ENCODE results near the gene ZFP3.

DNA sequence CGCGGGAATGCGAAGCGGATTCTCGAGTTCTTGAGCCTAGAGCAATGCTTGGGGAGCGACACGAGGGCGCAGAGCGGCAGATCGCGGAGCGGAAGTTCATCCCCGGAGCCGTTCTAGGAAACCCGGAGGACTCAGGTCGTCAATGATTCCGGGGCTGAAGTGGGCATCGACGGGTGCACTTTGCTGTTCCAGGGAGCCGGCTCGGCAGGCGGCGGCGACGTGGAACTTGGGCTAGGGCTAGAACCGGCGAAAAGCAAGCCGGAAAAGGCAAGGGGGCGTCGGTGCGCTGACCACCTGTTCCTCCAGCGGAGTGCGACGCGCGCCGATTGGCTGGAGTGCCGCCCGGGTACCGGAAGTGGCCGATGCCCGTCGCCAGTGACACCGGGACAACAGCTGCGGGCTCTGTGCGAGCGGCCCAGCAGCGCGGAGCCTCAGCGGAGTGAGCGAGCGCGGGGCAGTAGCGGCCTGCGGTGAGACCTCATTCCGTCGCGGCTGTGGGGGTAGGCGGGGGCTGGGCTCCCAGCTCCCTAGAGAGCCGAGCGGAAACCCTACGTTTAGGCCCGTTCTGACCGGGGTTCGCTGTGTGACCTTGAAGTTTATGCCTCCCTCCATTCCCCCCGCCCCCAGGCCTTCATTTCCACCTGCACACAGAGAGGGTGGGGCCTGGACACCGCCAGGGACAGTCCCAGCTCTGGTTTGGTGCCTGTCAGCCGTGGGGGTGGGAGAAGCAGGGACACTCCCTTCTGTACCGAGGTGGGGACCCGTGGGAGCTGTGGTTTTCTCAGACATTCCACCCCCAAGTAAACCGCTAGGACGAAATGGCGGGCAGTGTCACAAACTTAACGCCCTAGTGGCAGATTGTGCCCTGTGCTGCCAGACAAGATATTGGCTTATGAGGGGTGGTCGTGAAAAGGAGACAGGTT is at the start of gene ZFP3:
- TF ChIP-seq, protein P1, sequence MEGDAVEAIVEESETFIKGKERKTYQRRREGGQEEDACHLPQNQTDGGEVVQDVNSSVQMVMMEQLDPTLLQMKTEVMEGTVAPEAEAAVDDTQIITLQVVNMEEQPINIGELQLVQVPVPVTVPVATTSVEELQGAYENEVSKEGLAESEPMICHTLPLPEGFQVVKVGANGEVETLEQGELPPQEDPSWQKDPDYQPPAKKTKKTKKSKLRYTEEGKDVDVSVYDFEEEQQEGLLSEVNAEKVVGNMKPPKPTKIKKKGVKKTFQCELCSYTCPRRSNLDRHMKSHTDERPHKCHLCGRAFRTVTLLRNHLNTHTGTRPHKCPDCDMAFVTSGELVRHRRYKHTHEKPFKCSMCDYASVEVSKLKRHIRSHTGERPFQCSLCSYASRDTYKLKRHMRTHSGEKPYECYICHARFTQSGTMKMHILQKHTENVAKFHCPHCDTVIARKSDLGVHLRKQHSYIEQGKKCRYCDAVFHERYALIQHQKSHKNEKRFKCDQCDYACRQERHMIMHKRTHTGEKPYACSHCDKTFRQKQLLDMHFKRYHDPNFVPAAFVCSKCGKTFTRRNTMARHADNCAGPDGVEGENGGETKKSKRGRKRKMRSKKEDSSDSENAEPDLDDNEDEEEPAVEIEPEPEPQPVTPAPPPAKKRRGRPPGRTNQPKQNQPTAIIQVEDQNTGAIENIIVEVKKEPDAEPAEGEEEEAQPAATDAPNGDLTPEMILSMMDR (IDR thresholded peaks at IDR 0.05), result no peak
- TF ChIP-seq RFX5 (IDR thresholded peaks at IDR 0.05), result no peak
- no peak for TF ChIP-seq CBX2 (IDR thresholded peaks at IDR 0.05; ENCODE audit: borderline replicate concordance, low read depth)
- TF ChIP-seq NFE2L2 (conservative IDR thresholded peaks at IDR 0.05; ENCODE audit: low read length), result no peak
- TF ChIP-seq FOSL2 (IDR thresholded peaks at IDR 0.05), result no peak
- TF ChIP-seq FOSL2 (CRISPR knock-in tag; IDR thresholded peaks at IDR 0.05), result no peak
- TF ChIP-seq POLR2AphosphoS2 (conservative IDR thresholded peaks at IDR 0.05; ENCODE audit: low read length), result no peak
